ENCODE measurements around the gene ZNF277. TPM values are rescaled to one million over a fixed set of nuclear protein-coding genes. Genes with fewer than 3 reads are reported as not detected.

Gene ZNF277
- total RNA-seq, 1 experiment from 2014 or later = 13.1 TPM

GRCh38 chr7:112290065-112290464, 83.6 kb downstream of the ZNF277 start:
- no peak overlapping the region for H3K4me3 Mint-ChIP-seq
- H4K20me1 ChIP-seq (ENCODE audit: control insufficient read depth, insufficient read depth, insufficient read length) = no peaks in the 10 kb centered on the region
- no peak overlapping the region for H3K14ac ChIP-seq (ENCODE audit: insufficient read depth, low read length)
- H4K8ac ChIP-seq (replicated peaks; ENCODE audit: insufficient read length, low read depth, low read length) = no peak overlapping the region
- H2BK12ac ChIP-seq (ENCODE audit: insufficient read length, low read depth, low read length) = no peak overlapping the region
- no peak overlapping the region for H2AFZ ChIP-seq (ENCODE audit: low read length)
- no peaks in the 10 kb centered on the region for H3K9me3 ChIP-seq (ENCODE audit: control insufficient read depth, low read depth, low read length)
- H2BK5ac ChIP-seq (ENCODE audit: insufficient read length, low read length) = no peak overlapping the region
- H2BK120ac ChIP-seq (ENCODE audit: low read depth, low read length, poor library complexity, severe bottlenecking) = no peak overlapping the region
- no peaks in the 10 kb centered on the region for H3K79me1 ChIP-seq (ENCODE audit: insufficient read depth, low read depth, low read length, poor library complexity, severe bottlenecking)
- no peak overlapping the region for H4K5ac ChIP-seq (ENCODE audit: insufficient read length, low read depth, low read length)
- H3K9me3 Mint-ChIP-seq = no peaks in the 10 kb centered on the region
- H3K9ac ChIP-seq (ENCODE audit: extremely low read depth, insufficient read length, low read length) = no peak overlapping the region
- no peak overlapping the region for H3K4me2 ChIP-seq (ENCODE audit: insufficient read depth, insufficient read length, low read length)
- no peak overlapping the region for H3K27ac ChIP-seq (ENCODE audit: insufficient read length, low read depth, low read length)
- H3K4ac ChIP-seq (ENCODE audit: low read depth, low read length) = no peak overlapping the region
- no peak overlapping the region for H3K18ac ChIP-seq (ENCODE audit: insufficient read length, low read depth, low read length)
- H3K23me2 ChIP-seq (ENCODE audit: insufficient read length, low read depth, low read length, poor library complexity, severe bottlenecking) = no peaks in the 10 kb centered on the region
- H3K56ac ChIP-seq (ENCODE audit: insufficient read length, low read depth, low read length) = no peak overlapping the region
- H3K27me3 Mint-ChIP-seq (ENCODE audit: low read depth) = no peaks in the 10 kb centered on the region
- H4K91ac ChIP-seq (ENCODE audit: insufficient read length, low read depth, low read length) = no peak overlapping the region
- H3K4me1 Mint-ChIP-seq = peaks cover 9 to 10% of the 10 kb centered on the region in 2 experiments
- TF ChIP-seq CTCF (conservative IDR thresholded peaks at IDR 0.05) = no peak
- no peak overlapping the region for H2BK15ac ChIP-seq (ENCODE audit: low read depth, low read length)
- no CpG with 5 or more reads among the region's 5 CpGs for WGBS (ENCODE audit: extremely low coverage, insufficient read length, low lambda C conversion rate)
- H3K4me1 ChIP-seq (ENCODE audit: insufficient read depth, low read length) = peaks cover 6% of the 10 kb centered on the region; the same call in 1 of the 2 replicates
- H2BK20ac ChIP-seq (ENCODE audit: low read depth, low read length, poor library complexity, severe bottlenecking) = no peak overlapping the region
- peak overlapping the region in 1 of 3 experiments; percentile 54; a peak in 1 of 7 replicates for H3K27ac Mint-ChIP-seq
- DNase-seq = no peak
- H3K23ac ChIP-seq (ENCODE audit: insufficient read length, low read depth, low read length) = no peak overlapping the region
- no peak overlapping the region for H3T11ph ChIP-seq (ENCODE audit: low read length)
- no peaks in the 10 kb centered on the region for H3K27me3 ChIP-seq (ENCODE audit: insufficient read depth, low read length)
- H2AK5ac ChIP-seq (ENCODE audit: insufficient read length, low read length) = no peak overlapping the region
- peaks cover 0 to 2% (median 0%) of the 10 kb centered on the region in 3 experiments; a peak in 3 of 7 replicates for H3K36me3 Mint-ChIP-seq (ENCODE audit: insufficient read depth in 1 of 3, low read depth in 3 of 3)
- no peaks in the 10 kb centered on the region for H3K79me2 ChIP-seq (ENCODE audit: insufficient read depth, low read length)

Measured in H9 (cell line).